GM19043 (cell line): ENCODE measurements around the gene CLSTN2.

Source experiments
- ATAC-seq: cut with Tn5 transposase; IDR thresholded peaks from one replicate; pipeline ENCODE4 v1.9.1; 2021; ENCODE audit warnings: low read depth; ENCODE audit not compliant: unreplicated experiment

The CLSTN2 gene

GRCh38 chr3:140510303-140510861 is 575.4 kb downstream of the CLSTN2 start:
- ATAC-seq: no peak

- ATAC-seq: no peak
Measured at GRCh38 chr3:140521751-140522445, 586.9 kb downstream of the CLSTN2 start.

GRCh38 chr3:140522653-140523380 is 587.8 kb downstream of the CLSTN2 start:
- ATAC-seq: no peak

DNA sequence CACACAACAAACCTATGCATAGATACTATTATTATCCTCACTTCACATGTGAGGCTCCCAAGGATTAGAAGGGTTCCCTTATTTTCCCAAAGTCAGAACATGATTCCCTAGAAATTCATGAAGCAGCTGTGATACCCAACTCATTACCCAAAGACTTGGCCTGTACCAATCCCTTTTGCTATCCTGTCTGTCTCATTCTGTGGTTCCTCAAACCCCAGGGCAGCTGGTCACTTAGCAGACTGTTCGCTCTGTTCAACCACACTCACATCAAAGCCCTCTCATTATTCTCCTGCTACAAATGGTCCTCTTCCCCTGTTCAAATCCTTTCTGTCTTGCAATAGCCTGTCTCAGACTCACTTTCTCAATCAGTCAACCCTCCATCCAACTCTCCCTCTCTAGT is 588.6 kb downstream of the CLSTN2 start:
- ATAC-seq: no peak

DNA sequence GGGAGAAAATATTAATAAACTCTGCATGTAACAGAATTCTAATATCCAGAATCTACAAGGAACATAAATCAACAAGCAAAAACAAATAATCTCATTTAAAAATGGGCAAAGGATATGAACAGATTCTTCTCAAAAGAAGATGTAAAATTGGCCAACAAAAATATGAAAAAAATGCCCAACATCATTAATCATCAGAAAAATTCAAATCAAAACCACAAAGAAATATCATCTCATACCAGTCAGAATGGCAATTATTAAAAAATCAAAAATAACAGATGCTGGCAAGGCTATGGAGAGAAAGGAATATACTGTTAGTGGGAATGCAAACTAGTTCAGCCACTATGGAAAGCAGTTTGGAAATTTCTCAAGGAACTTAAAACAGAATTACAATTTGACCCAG is 592.2 kb downstream of the CLSTN2 start:
- ATAC-seq: no peak

GRCh38 chr3:140529096-140529495 is 594.1 kb downstream of the CLSTN2 start:
- no peak for ATAC-seq

DNA sequence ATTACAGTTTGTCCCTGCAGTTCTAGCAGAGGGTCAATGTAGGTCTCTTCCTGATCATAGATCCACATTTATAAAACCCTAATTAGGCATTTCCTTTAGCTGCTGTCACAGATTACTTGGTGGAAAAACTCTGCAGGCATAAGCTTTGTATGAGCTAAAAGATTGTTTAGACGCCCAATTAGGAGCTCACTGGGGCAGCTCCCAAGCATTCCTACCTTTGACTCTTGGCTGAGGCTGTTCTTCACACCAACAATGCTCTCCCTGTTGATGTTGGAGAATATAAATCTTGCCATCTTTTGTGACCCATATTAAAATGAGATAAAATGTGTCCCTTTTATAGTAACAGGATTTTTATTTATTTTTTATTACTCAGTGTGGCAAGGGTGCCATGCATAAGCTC is 594.6 kb downstream of the CLSTN2 start:
- ATAC-seq: no peak

DNA sequence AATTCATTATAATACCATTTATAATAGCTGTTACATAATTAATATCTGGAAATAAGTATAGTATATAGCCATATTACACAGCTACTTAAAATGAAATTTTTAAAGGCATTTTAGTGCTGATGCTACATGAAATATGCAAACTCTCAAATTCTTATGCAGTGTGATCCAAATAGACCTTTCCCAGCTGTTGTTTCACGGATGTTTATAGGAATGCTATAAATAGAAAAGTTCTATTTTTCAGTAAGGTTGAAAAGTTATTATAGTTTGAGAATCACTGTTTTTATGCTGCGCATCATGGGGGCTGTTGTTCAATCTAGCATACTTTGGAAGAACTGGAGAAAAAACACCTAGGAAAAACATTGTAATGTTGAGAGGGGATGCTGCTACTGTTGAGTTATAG is 595.1 kb downstream of the CLSTN2 start:
- no peak for ATAC-seq

GRCh38 chr3:140530603-140531002 is 595.6 kb downstream of the CLSTN2 start:
- ATAC-seq: no peak

DNA sequence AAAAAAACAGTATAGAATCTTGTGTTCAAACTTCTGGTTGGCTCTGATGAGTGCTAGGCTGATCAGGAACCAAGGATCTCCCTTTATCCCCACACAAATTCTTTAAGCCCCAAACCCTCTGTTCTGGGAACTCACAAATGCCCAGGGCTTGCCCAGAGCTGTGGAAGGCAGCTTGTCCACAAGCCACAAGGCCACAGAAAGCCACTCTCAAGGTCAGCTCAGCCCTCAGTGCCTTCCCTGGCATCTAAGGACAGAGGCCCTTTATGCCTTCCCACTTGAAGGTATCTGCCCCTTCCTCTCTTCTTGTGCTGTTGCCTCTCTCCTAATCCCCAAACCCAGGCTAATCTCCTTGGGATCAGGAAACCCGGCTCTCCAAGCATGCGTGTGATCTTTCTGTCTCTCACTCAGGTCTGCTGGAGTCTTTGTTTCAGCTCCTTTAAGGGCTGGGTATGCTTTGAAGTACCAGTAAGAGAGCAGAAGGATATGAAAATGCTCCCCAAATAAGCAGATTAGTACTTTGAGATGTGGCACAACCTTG is 597.9 kb downstream of the CLSTN2 start:
- no peak for ATAC-seq

- ATAC-seq: no peak
Measured at GRCh38 chr3:140536926-140537726, 602.1 kb downstream of the CLSTN2 start.

DNA sequence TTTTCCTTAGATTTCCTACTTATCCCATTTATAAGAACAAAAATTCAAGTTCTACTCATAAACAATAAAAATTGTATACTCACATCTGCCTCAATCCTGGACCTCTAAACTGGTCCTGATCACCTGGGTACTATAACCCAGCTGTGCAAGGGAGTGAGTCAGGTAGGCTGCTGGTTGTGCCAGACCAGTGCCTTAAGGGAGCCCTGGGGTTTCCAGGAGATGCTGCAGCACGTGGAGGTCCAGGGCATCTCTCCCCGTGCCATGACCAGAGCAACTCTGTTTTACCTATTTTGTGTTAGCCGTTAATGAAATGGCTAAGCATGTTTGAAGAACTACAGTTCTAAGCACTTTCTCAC is 602.7 kb downstream of the CLSTN2 start:
- ATAC-seq: no peak

- peak; percentile 84 for ATAC-seq
Measured at GRCh38 chr3:140540262-140540661, 605.3 kb downstream of the CLSTN2 start.

GRCh38 chr3:140541975-140542653 is 607.1 kb downstream of the CLSTN2 start:
- ATAC-seq: no peak

GRCh38 chr3:140545197-140545596 is 610.2 kb downstream of the CLSTN2 start:
- no peak for ATAC-seq

DNA sequence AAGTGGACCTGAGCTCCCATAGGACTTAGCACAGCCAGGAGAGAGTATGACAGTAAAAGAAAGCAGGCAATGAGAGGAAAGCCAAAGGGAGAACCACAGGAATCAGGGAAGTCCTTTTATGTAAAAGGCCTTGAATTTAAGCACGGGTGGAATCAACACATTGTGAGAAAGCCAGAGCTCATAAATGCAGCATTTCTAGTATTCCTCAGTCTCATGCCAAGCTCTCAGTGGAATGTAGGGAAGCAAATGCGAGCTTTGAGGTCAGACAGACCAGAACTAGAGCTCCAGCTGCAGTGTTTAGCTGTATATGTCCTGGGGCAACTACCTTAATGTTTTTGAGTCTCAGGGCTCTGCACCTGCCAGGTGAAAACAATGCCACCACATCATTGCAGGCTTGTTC is 610.8 kb downstream of the CLSTN2 start:
- ATAC-seq: no peak

DNA sequence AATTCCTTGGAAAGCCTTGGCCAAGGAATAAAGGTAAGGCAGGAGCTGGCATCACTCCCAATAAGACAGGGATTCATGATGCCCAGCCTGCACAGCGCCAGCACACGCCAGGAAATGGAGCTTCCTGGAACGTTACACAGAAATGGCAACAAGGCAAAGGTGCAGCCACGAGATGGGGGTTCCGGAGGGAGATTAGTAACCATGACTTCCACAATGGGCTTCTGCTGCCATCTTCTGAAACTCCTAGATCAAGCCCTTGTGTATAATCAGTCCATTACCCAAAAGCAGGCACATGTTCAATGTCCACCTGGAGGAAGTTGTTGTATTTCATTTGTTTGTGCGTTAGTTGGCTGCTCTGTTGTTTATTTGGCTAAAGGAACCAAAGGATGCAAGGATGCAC is 611.7 kb downstream of the CLSTN2 start:
- ATAC-seq: no peak

DNA sequence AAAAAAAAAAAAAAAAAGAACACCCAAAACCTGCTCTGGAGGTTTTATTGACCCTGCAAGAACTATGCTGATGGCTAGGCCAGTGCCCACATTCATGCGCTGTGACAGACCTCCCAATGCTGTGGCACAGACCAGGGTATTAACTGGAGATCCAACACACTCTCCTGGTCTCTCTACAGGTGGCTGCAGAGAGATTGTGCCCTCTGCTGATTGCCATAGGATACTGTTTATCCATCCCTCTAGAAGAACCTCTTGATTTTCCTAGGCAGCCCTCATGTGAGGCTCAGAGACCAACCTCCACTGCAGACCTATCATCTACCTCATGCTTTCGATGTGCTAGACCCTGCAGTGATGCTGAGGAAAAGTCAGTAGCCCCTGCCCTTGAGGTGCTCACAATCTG is 617.4 kb downstream of the CLSTN2 start:
- ATAC-seq: no peak

DNA sequence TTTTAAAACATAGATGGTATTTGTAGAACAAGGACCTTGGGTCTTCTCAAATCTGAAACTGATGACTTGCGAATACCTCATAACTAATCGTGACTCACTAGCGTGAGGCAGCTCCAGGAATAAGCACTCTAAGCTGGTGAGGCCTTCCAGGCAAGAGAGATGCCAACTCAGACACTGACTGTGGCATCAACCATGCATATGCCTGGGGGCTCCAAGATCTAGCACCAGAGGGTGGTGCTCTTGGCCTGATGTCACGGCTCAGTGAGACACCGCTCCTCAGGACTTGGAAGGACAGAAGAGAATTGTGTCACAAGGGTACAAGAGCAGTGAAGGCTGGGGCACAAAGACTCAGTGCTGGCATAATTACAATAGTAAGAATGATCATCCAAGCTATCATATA is 617.9 kb downstream of the CLSTN2 start:
- no peak for ATAC-seq

GRCh38 chr3:140553591-140553990 is 618.6 kb downstream of the CLSTN2 start:
- ATAC-seq: no peak
